Liver (tissue), 3 donors: ENCODE data around the gene KIF7.

ENCODE experiments used
- FOXA1 ChIP-seq: IDR thresholded peaks from 2 replicates; pipeline ENCODE4 v1.6.1; 2016; ENCODE audit warnings: antibody characterized with exemption
- GABPA ChIP-seq, 2 donors: IDR thresholded peaks in 1 of 2; conservative IDR thresholded peaks in 1 of 2; 2 replicates each; pipeline ENCODE4 v1.6.1; 2016; ENCODE audit warnings: antibody characterized with exemption in 2 of 2, mild to moderate bottlenecking in 1 of 2, moderate library complexity in 1 of 2
- HNF4G ChIP-seq: IDR thresholded peaks from 2 replicates; pipeline ENCODE4 v1.6.1; 2016; ENCODE audit warnings: antibody characterized with exemption
- RXRA ChIP-seq, 2 donors: IDR thresholded peaks; 2 replicates each; pipeline ENCODE4 v1.6.1; 2017 to 2018; ENCODE audit warnings: antibody characterized with exemption in 2 of 2, mild to moderate bottlenecking in 1 of 2
- SP1 ChIP-seq: IDR thresholded peaks from 2 replicates; pipeline ENCODE4 v1.6.1; 2018; ENCODE audit warnings: antibody characterized with exemption, mild to moderate bottlenecking
- TAF1 ChIP-seq: conservative IDR thresholded peaks from 2 replicates; pipeline ENCODE4 v1.6.1; 2016; ENCODE audit warnings: antibody characterized with exemption, mild to moderate bottlenecking
- YY1 ChIP-seq: IDR thresholded peaks from 2 replicates; pipeline ENCODE4 v1.6.1; 2016; ENCODE audit warnings: antibody characterized with exemption, mild to moderate bottlenecking
- TF ChIP-seq, protein P1 (sequence below): fragments of 150-350 bp; IDR thresholded peaks from 2 replicates; pipeline ENCODE4 v1.5.1; 2017; ENCODE audit warnings: improper control_type of control experiment, low read depth, low read length; ENCODE audit not compliant: missing input control
- TF ChIP-seq, protein P2 (sequence below): IDR thresholded peaks from 2 replicates; pipeline ENCODE4 v1.6.1; 2016; ENCODE audit warnings: antibody characterized with exemption, mild to moderate bottlenecking
- TF ChIP-seq, protein P3 (sequence below): IDR thresholded peaks from 2 replicates; pipeline ENCODE4 v1.6.1; 2016; ENCODE audit warnings: antibody characterized with exemption
- donor health status: healthy.
- donor health status: healthy.

DNA sequence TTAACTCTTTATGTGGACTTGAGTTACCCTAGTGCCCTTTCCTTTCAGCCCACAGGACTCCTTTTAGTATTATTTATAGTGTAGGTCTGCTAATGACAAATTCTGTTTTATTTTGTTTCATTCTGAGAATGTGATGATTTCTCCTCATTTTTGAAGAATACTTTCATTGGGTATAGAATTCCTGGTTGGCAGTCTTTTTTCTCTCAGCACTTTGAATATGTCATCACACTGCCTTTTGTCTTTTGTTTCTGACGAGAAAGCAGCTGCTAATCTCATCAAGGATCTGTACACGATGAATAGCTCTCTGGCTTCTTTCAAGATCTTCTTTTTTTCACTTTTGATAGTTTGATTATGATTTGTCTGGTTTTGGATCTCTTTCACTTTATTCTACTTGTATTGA lies 42.2 kb downstream of the KIF7 start:
- TF ChIP-seq, protein P1, sequence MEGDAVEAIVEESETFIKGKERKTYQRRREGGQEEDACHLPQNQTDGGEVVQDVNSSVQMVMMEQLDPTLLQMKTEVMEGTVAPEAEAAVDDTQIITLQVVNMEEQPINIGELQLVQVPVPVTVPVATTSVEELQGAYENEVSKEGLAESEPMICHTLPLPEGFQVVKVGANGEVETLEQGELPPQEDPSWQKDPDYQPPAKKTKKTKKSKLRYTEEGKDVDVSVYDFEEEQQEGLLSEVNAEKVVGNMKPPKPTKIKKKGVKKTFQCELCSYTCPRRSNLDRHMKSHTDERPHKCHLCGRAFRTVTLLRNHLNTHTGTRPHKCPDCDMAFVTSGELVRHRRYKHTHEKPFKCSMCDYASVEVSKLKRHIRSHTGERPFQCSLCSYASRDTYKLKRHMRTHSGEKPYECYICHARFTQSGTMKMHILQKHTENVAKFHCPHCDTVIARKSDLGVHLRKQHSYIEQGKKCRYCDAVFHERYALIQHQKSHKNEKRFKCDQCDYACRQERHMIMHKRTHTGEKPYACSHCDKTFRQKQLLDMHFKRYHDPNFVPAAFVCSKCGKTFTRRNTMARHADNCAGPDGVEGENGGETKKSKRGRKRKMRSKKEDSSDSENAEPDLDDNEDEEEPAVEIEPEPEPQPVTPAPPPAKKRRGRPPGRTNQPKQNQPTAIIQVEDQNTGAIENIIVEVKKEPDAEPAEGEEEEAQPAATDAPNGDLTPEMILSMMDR, result no peak
- TF ChIP-seq, protein P2, sequence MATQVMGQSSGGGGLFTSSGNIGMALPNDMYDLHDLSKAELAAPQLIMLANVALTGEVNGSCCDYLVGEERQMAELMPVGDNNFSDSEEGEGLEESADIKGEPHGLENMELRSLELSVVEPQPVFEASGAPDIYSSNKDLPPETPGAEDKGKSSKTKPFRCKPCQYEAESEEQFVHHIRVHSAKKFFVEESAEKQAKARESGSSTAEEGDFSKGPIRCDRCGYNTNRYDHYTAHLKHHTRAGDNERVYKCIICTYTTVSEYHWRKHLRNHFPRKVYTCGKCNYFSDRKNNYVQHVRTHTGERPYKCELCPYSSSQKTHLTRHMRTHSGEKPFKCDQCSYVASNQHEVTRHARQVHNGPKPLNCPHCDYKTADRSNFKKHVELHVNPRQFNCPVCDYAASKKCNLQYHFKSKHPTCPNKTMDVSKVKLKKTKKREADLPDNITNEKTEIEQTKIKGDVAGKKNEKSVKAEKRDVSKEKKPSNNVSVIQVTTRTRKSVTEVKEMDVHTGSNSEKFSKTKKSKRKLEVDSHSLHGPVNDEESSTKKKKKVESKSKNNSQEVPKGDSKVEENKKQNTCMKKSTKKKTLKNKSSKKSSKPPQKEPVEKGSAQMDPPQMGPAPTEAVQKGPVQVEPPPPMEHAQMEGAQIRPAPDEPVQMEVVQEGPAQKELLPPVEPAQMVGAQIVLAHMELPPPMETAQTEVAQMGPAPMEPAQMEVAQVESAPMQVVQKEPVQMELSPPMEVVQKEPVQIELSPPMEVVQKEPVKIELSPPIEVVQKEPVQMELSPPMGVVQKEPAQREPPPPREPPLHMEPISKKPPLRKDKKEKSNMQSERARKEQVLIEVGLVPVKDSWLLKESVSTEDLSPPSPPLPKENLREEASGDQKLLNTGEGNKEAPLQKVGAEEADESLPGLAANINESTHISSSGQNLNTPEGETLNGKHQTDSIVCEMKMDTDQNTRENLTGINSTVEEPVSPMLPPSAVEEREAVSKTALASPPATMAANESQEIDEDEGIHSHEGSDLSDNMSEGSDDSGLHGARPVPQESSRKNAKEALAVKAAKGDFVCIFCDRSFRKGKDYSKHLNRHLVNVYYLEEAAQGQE, result no peak
- no peak for TF ChIP-seq GABPA (IDR thresholded peaks at IDR 0.05 in 1 of 2, conservative IDR thresholded peaks at IDR 0.05 in 1 of 2)
- TF ChIP-seq YY1, result no peak
- TF ChIP-seq TAF1, result no peak
- TF ChIP-seq SP1, result no peak
- TF ChIP-seq, protein P3, sequence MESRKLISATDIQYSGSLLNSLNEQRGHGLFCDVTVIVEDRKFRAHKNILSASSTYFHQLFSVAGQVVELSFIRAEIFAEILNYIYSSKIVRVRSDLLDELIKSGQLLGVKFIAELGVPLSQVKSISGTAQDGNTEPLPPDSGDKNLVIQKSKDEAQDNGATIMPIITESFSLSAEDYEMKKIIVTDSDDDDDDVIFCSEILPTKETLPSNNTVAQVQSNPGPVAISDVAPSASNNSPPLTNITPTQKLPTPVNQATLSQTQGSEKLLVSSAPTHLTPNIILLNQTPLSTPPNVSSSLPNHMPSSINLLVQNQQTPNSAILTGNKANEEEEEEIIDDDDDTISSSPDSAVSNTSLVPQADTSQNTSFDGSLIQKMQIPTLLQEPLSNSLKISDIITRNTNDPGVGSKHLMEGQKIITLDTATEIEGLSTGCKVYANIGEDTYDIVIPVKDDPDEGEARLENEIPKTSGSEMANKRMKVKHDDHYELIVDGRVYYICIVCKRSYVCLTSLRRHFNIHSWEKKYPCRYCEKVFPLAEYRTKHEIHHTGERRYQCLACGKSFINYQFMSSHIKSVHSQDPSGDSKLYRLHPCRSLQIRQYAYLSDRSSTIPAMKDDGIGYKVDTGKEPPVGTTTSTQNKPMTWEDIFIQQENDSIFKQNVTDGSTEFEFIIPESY, result no peak
- no peak for TF ChIP-seq HNF4G
- TF ChIP-seq FOXA1, result no peak
- TF ChIP-seq RXRA (IDR thresholded peaks at IDR 0.05), result no peak
